ENCODE results near the gene SRRM5.

DNA sequence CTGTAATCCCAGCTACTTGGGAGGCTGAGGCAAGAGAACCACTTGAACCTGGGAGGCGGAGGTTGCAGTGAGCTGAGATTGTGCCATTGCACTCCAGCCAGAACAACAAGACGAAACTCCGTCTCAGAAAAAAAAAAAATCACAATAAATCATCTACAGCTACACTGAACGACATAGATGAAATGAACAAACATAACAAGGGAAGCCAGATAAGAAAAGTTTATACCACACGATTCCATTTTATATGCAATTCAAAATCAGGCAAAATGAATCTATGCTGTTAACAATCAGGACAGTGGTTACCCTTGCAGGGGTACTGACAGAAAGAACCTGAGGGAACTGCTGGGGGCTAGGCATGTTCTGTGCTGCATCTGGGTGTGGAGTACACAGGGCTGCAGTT, 42.2 kb upstream of the SRRM5 start:
- TF ChIP-seq, protein P1, sequence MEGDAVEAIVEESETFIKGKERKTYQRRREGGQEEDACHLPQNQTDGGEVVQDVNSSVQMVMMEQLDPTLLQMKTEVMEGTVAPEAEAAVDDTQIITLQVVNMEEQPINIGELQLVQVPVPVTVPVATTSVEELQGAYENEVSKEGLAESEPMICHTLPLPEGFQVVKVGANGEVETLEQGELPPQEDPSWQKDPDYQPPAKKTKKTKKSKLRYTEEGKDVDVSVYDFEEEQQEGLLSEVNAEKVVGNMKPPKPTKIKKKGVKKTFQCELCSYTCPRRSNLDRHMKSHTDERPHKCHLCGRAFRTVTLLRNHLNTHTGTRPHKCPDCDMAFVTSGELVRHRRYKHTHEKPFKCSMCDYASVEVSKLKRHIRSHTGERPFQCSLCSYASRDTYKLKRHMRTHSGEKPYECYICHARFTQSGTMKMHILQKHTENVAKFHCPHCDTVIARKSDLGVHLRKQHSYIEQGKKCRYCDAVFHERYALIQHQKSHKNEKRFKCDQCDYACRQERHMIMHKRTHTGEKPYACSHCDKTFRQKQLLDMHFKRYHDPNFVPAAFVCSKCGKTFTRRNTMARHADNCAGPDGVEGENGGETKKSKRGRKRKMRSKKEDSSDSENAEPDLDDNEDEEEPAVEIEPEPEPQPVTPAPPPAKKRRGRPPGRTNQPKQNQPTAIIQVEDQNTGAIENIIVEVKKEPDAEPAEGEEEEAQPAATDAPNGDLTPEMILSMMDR (IDR thresholded peaks at IDR 0.05 in 2 of 3, conservative IDR thresholded peaks at IDR 0.05 in 1 of 3; ENCODE audit: borderline replicate concordance in 1 of 3, insufficient read depth in 1 of 3, low read depth in 2 of 3, low read length in 2 of 3) = no peak
- no peak for TF ChIP-seq EZH2 (IDR thresholded peaks at IDR 0.05)

All from HCT116 (cell line).